OCI-LY7 (cell line): ENCODE measurements around the gene CYP2A7.
"Not testable (repeated sequence)": the region's sequence is repeated elsewhere in the genome, so short reads cannot be mapped to it uniquely, and the experiment has no call there.

Source experiments
- EZH2phosphoT487 ChIP-seq: fragments of 200-600 bp; sonication (generic); IDR thresholded peaks from 2 replicates; pipeline ENCODE4 v1.6.1; 2018; ENCODE audit warnings: low read depth, borderline replicate concordance, mild to moderate bottlenecking, mixed run types, antibody characterized with exemption, low read length, moderate library complexity, mixed read lengths
- TF ChIP-seq, protein P1 (sequence below): fragments of 200-600 bp; sonication (generic); conservative IDR thresholded peaks from 2 replicates; pipeline ENCODE4 v1.5.1; 2014; ENCODE audit warnings: mild to moderate bottlenecking, antibody characterized with exemption, low read length, moderate library complexity, mixed read lengths

DNA sequence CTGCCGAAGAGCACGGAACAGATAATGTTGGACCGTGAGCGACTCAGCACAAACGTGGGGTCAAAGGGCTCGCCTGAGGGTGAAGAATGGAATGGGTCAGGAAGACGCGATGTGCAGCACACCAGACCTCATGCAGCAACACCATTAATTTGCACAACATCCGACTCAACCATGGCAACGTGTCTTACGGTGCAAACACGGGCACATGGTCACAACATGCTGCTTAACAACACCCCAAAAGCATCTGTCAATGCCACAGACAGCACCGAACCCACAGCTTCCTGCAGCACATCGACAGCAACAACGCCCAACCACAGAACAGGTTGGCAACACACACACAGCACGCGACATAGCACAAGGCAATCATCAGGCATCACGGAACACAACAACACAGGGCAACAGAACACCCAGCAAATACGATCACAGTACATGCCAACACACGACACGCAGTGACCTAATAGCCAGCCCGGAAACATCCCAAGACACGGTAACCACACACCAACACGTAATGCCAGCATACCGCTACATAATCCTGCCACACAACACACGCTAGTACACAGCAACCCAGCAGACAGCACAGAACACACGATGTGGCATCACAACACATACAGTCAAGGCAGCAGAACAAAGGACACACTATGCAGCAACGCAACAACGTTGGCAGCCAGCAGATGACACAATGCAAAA is 55.2 kb downstream of the CYP2A7 start:
- TF ChIP-seq, protein P1, sequence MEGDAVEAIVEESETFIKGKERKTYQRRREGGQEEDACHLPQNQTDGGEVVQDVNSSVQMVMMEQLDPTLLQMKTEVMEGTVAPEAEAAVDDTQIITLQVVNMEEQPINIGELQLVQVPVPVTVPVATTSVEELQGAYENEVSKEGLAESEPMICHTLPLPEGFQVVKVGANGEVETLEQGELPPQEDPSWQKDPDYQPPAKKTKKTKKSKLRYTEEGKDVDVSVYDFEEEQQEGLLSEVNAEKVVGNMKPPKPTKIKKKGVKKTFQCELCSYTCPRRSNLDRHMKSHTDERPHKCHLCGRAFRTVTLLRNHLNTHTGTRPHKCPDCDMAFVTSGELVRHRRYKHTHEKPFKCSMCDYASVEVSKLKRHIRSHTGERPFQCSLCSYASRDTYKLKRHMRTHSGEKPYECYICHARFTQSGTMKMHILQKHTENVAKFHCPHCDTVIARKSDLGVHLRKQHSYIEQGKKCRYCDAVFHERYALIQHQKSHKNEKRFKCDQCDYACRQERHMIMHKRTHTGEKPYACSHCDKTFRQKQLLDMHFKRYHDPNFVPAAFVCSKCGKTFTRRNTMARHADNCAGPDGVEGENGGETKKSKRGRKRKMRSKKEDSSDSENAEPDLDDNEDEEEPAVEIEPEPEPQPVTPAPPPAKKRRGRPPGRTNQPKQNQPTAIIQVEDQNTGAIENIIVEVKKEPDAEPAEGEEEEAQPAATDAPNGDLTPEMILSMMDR: not testable (repeated sequence)
- TF ChIP-seq EZH2phosphoT487: not testable (repeated sequence)
